ENCODE measurements around the gene CEP126.

CEP126 gene

DNA sequence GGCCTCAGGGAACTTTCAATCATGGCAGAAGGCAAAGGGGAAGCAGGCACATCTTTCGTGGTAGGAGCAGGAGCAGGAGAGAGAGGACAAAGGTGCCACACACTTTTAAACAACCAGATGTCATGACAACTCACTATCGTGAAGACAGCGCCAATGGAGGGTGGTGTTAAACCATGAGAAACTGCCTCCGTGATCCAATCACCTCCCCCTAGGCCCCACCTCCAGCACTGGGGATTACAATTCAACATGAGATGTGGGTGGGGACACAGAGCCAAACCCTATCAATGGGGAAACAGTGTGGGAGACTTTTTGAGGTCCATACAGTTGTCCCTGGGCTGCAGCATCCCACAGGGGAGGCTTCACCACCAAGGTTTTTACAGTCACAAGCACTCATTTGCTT lies 90.5 kb downstream of the CEP126 start:
- no peaks in the 10 kb centered on the region for H3K36me3 ChIP-seq (ENCODE audit: low read depth)
- peaks cover 33% of the 10 kb centered on the region for H3K4me1 ChIP-seq (ENCODE audit: insufficient read depth, poor library complexity, severe bottlenecking)
- no peak for TF ChIP-seq CTCF (IDR thresholded peaks at IDR 0.05; ENCODE audit: poor library complexity, severe bottlenecking)
- no peaks in the 10 kb centered on the region for H3K9me3 ChIP-seq (ENCODE audit: severe bottlenecking)
- peak overlapping the region; percentile 98 for H3K27ac ChIP-seq (ENCODE audit: poor library complexity, severe bottlenecking)
- no peak for DNase-seq (ENCODE audit: low spot score)
- no peaks in the 10 kb centered on the region for H3K27me3 ChIP-seq (ENCODE audit: insufficient read depth, poor library complexity, severe bottlenecking)
- ATAC-seq (ENCODE audit: low read depth) = no peak
- H3K4me3 ChIP-seq (ENCODE audit: severe bottlenecking) = no peak overlapping the region

GRCh38 chr11:102006835-102007566 lies 92.2 kb downstream of the CEP126 start:
- H3K27ac ChIP-seq (ENCODE audit: poor library complexity, severe bottlenecking) = peak overlapping the region; percentile 98
- H3K4me3 ChIP-seq (ENCODE audit: severe bottlenecking) = no peak overlapping the region
- peaks cover 47% of the 10 kb centered on the region for H3K4me1 ChIP-seq (ENCODE audit: insufficient read depth, poor library complexity, severe bottlenecking)
- no peaks in the 10 kb centered on the region for H3K36me3 ChIP-seq (ENCODE audit: low read depth)
- TF ChIP-seq CTCF (IDR thresholded peaks at IDR 0.05; ENCODE audit: poor library complexity, severe bottlenecking) = no peak
- H3K27me3 ChIP-seq (ENCODE audit: insufficient read depth, poor library complexity, severe bottlenecking) = no peaks in the 10 kb centered on the region
- no peaks in the 10 kb centered on the region for H3K9me3 ChIP-seq (ENCODE audit: severe bottlenecking)
- no peak for DNase-seq (ENCODE audit: low spot score)
- no peak for ATAC-seq (ENCODE audit: low read depth)

- Histone ChIP-seq H3K9me3 (ENCODE audit: severe bottlenecking) (no peaks in the 10 kb centered on the region), H3K4me1 (ENCODE audit: insufficient read depth, poor library complexity, severe bottlenecking) (peaks cover 47% of the 10 kb centered on the region), H3K27me3 (ENCODE audit: insufficient read depth, poor library complexity, severe bottlenecking) (no peaks in the 10 kb centered on the region), H3K36me3 (ENCODE audit: low read depth) (no peaks in the 10 kb centered on the region), H3K27ac (ENCODE audit: poor library complexity, severe bottlenecking) (peak overlapping the region; percentile 98), H3K4me3 (ENCODE audit: severe bottlenecking) (no peak overlapping the region)
- peak; percentile 85 for TF ChIP-seq CTCF (IDR thresholded peaks at IDR 0.05; ENCODE audit: poor library complexity, severe bottlenecking)
- peak; percentile 83 for ATAC-seq (ENCODE audit: low read depth)
- DNase-seq (ENCODE audit: low spot score) = no peak
Observed at GRCh38 chr11:102007567-102008437, 93.0 kb downstream of the CEP126 start.

- H3K27ac ChIP-seq (ENCODE audit: poor library complexity, severe bottlenecking) = peak overlapping the region; percentile 98
- H3K4me3 ChIP-seq (ENCODE audit: severe bottlenecking) = no peak overlapping the region
- TF ChIP-seq CTCF (IDR thresholded peaks at IDR 0.05; ENCODE audit: poor library complexity, severe bottlenecking) = no peak
- no peaks in the 10 kb centered on the region for H3K27me3 ChIP-seq (ENCODE audit: insufficient read depth, poor library complexity, severe bottlenecking)
- H3K9me3 ChIP-seq (ENCODE audit: severe bottlenecking) = no peaks in the 10 kb centered on the region
- H3K36me3 ChIP-seq (ENCODE audit: low read depth) = no peaks in the 10 kb centered on the region
- ATAC-seq (ENCODE audit: low read depth) (peak; percentile 93), DNase-seq (ENCODE audit: low spot score) (peak; percentile 97)
- peaks cover 47% of the 10 kb centered on the region for H3K4me1 ChIP-seq (ENCODE audit: insufficient read depth, poor library complexity, severe bottlenecking)
Observed at GRCh38 chr11:102010776-102011494, 96.1 kb downstream of the CEP126 start.

All from RWPE2 (cell line).